ENCODE measurements around the gene FAM200B.

The FAM200B gene

GRCh38 chr4:15691346-15692135 lies 9.9 kb downstream of the FAM200B start:
- no peak for TF ChIP-seq CTCF (IDR thresholded peaks at IDR 0.05)

- TF ChIP-seq CTCF (IDR thresholded peaks at IDR 0.05) = no peak
Measured at GRCh38 chr4:15692602-15693001, 11.0 kb downstream of the FAM200B start.

- TF ChIP-seq CTCF (IDR thresholded peaks at IDR 0.05) = no peak
Measured at GRCh38 chr4:15694431-15694830, 12.8 kb downstream of the FAM200B start.

GRCh38 chr4:15695240-15695699 lies 13.6 kb downstream of the FAM200B start:
- no peak for TF ChIP-seq CTCF (IDR thresholded peaks at IDR 0.05)

GRCh38 chr4:15695729-15696128 lies 14.1 kb downstream of the FAM200B start:
- TF ChIP-seq CTCF (IDR thresholded peaks at IDR 0.05) = no peak

- TF ChIP-seq CTCF (IDR thresholded peaks at IDR 0.05) = no peak
Measured at GRCh38 chr4:15696866-15697265, 15.2 kb downstream of the FAM200B start.

GRCh38 chr4:15702941-15703403 lies 21.3 kb downstream of the FAM200B start, which contains the start of gene BST1:
Gene BST1, plus strand, starts transcription at chr4:15703065. Its CDS starts 80 bp downstream, at chr4:15703145.
- no peak for TF ChIP-seq CTCF (IDR thresholded peaks at IDR 0.05)

All from LNCAP (cell line).